Activated CD4-positive, CD25-positive, alpha-beta regulatory T cell treated with anti-CD3 and anti-CD28 coated beads, Interleukin-2, amount 50 U/mL, for 16 hours (primary cell): Measurements from ENCODE around the gene PRR5L.

Experiments
- DNase-seq: peaks from one replicate; pipeline ENCODE4 v3.0.0-alpha.2; 2020; ENCODE audit warnings: low read depth, low spot score

The PRR5L gene

DNA sequence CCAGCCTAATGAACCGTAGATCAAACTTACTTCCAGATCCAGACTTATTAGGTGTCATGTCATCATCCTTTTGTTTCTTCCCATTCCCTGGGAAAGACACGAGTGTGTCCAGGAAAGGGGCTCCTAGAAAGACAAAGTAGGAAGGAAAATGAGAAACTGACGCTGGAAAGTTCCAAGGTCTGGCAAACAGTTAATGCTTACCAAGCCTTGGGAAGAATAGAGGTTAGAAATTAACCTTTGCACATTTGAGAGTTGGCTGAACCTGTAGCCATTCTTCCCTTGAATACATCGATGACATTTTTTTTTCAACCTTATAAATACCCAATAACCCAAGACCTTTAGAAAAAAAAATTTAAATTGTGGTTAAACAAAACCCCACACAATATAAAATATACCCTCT is 136.7 kb downstream of the PRR5L start:
- no peak for DNase-seq

DNA sequence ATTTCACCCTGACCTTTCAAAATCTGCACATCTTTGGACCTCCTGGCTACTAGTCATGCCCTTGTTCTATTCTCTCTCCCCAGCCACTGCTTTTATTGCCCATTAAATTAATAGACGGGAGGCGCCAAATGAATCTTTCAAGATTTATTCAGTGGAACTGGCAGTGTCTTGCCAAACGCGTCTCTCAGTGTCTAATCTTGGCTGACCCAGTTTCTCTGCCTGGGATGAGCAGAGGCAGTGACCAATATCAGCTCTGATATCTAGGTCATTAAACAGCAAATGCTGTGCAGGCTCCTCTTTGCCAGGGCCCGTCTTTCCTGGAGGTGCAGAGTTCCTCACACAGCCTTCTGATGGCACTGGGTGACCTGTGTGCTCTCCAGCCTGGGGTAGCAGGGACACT is 140.0 kb downstream of the PRR5L start:
- no peak for DNase-seq

DNA sequence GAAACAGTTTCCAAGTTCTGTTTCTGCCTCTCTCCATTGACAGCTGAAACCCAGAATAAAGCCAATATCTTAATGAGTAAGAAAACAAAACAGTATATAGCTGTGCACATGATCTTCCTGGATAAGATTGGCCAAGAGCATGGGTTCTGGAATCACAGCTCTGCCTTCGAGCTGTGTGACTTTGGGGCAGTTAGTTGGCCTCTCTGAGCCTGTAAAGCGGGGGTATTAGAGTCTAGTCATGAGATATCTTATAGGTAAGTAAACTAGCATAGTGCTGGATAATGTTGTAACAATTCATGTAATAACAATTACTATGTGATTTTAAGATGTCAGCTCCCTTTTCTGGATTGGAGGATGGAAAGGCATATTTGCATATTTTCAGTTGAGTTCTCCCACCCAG is 140.5 kb downstream of the PRR5L start:
- DNase-seq = no peak

DNA sequence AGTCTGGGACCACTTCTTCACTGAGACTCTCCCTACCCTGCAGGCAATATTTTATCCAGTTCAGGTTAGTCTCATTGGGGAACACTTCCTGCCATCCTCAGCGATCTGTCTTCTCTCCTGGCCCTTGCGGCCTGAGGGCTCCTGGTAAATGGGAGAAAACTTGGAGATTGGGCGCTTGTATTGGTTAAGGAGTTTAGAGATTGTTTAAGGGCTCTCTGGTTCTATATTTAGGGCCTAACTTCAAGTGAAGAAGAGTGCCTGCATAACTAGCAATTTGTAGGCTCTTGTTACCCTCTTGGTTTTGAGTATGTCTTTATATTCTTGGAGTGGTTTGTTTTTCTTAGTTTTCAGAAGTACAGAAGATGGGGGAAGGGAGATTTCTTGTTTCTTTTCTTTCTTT is 141.3 kb downstream of the PRR5L start:
- DNase-seq = no peak

DNA sequence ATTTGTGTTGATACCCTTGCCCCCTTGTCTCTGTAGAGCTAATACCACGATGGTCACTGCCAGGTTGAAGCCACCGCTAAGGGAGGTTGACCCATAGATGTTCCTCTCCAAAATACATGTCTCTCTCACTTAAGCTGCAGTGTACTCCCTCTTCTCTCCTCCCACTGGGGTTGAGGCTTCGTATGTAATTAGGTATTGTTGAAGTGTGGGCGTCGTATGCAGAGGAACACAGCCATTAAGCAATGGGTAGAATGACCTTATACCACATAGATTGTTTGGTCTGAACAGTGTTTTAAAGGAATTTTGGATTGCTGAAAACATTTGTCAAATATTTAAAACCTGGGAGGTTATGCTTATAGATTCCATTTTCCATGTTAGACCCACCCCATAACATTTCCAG is 142.0 kb downstream of the PRR5L start:
- no peak for DNase-seq

DNA sequence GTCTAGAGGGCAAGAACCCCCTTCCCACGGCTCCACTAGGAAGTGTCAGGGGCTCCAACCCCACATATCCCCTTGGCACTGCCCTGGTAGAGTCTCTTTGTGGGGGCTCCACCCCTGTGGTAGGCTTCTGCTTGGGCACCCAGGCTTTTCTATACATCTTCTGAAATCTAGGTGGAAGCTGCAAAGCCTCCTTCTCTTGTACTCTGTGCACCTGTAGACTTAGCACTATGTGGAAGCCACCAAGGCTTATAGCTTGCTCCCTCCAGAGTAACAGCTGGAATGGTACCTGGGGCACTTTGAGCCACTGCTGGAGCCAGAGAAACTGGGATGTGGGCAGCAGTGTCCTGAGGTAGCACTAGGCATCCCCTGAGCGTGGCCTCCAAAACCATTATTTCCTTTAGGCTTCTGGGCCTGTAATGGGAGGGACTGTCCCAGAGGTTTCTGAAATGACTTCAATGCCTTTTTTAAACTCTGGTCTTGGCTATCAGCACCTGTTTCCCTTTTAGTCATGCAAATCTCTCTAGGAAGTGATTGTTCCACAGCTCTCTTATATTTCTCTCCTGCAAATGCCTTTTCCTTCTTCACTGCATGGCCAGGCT is 145.6 kb downstream of the PRR5L start:
- DNase-seq = no peak

DNA sequence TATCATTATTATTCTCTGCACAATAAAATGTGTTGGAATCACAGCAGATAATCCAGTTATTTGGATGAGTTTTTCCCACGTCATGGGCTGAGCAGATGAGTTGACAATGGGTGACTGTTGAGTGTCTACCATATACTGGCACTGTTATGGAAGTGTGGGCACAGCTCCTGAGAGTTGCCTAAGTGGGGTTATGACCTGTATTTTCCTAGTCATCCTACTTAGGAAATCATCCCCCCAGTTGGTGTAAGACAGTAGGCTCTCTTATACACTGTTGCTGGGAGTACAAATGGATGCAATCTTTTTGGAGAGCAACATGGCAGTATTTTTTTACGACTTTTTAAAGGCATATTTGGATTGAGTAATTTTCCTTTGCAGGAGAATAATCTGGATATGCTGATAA is 147.6 kb downstream of the PRR5L start:
- no peak for DNase-seq

DNA sequence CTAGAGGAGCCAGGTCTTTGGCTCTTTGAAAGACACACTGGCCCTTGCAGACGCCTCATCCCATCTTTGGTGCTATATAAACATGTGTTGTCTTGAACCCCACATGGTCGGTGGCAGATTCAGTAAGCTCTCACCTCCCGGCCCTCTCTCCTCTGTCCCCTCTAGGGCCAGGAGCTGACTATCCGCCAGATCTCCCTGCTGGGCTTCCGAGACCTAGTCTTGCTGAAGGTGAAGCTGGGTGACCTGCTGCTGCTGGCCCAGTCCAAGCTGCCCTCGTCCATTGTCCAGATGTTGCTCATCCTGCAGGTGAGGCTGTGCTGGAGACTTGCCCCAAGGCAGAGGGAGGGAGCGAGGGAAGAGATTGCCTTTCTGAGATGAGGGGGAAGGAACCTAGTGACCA is 150.0 kb downstream of the PRR5L start:
- DNase-seq = no peak

DNA sequence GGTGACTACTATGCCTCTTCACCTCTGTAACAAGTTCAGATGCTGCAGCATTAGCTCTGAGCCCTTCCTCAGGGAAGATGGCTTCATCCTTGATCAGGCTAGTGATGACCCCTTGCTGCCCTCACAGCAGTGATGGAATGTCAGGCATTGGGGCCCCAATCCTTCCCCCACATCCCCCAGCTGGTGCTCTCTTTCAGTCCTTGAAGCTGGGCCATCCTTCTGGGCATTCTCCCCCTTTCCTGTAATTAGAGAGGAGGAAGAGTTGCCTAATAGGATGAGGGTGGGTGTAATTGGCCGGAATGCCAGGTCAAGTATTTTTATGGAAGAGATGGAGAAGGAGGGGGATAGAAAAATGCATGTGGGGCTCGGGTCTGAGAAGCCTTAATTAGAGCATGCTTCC is 151.4 kb downstream of the PRR5L start:
- DNase-seq = no peak

DNA sequence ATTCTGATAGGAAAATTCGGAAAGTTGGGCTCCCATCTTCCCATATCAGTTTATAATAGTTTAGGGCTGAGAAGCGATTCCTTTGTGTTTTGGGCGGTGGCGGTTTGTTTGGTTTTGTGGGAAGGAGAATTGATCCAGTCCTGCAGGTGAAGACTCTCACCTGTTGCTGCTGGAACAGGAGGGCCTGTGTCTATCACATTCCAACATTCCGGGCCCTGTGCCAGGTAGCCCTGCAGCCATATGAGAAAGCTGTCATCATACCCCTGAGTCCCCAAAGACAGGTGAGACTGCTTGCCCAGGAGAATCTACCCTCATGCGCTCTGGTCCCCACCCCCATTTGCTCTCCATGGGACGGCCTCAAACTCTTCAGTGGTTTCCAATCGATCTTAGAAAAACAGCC is 151.9 kb downstream of the PRR5L start:
- DNase-seq = no peak

DNA sequence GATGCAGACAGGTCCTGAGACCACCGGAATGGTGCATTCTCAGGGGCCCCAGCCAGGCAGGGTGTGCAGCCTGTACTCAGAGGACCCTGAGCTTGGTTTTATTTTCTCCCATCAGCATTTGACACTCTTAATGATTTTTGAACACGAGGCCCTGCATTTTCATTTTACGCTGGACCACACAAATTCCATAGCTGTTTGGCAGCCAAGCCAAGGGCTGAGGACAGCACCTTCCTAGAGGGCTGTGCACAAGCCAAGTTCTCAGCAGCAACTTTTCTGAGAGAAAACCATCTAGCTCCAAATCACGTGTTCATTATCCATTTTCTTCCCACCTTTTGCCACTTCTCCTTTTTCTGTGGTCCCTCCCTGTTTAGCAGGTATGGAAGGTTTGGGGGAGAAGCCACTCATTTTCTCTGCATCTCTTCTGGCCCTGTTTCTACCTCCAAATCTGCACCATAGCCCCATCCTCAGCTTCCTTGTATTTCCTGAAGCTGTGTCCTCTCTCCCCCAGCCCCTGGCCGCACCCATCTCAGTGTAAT is 153.5 kb downstream of the PRR5L start:
- DNase-seq = no peak

DNA sequence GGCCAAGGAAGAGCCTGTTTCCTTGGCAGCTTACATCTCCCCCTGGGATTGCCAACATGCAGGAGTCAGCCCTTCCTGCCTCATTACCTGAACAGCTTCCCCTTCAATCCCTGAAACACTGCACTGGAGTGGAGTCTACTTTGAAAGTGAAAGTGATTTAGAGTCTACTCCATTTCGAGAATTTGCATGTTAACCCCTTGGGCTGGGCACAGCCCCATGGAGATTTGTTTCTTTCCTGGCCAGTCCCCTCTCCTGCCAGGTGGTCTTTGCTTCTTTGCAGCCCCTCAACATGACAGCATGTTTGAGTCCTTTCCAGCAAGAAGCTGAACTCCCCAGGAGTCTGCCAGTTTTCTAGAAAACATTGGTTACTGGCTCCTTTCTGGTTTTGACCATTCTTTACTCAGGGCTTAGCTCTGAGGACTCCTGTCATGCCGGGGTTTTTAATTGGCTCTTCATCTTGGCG is 154.1 kb downstream of the PRR5L start:
- no peak for DNase-seq

DNA sequence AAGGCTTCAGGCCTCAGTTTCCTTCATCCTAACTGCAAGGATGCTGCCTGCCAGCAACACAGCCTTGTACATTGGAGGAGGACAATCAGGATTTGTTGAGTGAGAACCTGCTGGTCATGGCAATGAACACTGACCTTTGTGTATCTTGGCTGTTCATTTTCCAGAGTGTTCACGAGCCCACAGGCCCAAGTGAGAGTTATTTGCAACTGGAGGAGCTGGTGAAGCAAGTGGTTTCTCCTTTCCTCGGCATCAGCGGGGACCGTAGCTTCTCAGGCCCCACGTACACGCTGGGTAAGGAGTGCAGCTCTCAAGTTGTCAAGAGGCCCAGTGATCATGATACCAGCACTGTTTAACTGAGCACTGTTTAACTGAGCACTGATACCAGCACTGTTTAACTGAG is 155.0 kb downstream of the PRR5L start:
- no peak for DNase-seq

DNA sequence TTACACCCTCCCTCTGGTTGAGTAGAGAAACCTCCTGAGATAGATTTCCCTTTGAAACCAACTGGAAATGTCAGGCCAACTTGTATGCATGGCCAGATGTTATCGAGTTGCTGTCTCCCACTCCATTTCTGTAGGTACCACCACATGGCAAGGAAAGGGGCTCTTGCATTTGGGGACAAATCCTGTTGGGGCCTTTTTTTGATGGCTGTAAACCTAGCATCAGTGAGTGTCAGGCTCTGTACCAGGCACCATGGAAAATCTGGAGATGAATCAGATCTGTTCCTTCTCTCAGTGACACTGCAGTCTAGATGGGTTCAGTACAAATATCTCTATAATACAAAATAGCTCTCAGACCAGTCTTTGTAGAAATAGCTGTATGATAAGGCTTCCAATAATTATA is 155.6 kb downstream of the PRR5L start:
- DNase-seq = no peak

DNA sequence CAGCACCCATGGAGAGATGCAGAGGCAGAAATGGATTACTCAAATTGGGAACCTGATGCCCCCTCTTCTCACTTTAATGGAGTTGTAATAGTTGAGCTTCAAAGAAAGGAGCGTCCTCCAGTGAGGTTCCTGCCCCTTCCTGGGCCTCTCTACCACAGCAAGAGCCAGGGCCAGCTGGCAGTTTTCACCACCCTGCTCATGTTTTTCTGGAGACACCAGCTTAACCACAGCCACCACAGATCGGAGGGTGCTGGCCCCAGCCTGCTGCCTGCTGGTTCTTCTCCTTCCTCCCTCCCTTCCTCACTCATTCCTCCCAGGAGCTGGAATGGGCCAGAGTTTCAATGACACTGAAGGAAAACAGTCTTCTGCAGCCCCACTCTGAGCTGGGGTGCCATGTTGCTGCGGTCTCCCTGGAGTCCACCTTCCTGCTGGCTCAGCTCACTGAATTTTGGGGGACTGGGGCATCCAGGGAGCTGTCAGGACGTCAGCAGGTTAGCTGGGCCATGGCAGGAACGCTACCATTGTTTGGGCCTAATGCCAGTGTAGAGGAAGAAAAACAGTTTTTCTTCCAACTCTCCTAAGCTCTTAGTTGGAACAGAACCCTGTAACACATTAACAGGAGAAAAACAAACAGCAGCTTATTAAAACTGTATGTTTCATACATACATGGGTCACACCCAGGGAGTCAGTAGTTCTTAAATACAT is 156.3 kb downstream of the PRR5L start:
- DNase-seq = no peak

DNA sequence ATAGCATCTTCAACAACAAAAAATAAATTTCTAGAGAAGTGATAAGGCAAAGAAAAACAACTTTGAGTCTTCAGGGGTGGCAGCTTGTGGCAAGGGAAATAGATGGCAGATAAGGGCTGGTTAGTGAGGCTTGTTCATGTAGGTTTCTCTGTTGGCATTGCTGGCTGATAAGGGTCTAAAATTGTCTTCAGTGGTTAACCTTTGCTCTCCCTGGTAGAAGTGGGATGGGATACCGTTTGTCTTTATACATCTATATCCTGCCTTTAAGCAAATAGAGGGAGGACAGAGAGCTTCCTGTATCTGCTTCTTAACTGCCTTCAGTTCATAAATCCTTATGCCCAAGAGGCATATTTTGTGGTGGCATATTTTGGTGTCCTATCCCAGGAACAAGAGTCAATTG is 156.9 kb downstream of the PRR5L start:
- DNase-seq = no peak

DNA sequence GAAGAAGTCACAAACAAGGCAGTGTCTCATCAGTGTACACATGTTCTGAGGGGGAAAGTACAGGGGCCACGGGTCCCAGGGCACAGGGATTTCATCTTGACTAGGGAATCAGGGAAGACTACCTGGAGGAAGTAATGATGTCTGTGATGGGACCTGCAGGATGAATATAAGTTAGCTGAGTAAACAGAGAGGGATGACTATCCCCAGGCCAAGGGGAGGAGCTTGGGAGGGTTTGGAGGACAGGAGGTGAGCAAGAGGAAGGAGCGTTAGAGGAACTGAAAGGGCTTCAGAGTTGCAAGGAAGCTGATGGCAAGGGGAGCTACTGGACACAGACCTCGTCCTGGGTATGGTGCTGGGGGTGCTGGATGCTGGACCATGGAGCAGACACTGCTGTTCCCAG is 157.6 kb downstream of the PRR5L start:
- DNase-seq = no peak

DNA sequence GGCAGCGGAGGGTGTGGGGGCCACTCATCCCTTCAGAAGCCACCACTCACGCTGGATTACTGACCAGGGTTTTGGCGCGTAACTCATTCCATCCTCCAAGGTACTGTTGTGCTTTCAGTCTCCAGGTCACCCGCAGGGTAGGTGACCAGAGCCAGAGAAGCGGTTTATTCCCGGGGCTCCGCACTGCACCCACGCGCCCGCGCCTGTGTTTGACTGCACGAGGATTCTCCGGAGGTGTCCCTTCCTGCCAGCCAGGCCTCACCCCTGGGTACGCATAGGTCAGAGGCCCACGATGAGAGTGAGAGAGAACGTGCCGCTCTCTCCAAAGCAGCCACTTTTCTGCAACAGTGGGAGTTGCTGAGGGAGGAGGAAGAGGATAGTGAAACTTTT is 158.5 kb downstream of the PRR5L start:
- DNase-seq = no peak

DNA sequence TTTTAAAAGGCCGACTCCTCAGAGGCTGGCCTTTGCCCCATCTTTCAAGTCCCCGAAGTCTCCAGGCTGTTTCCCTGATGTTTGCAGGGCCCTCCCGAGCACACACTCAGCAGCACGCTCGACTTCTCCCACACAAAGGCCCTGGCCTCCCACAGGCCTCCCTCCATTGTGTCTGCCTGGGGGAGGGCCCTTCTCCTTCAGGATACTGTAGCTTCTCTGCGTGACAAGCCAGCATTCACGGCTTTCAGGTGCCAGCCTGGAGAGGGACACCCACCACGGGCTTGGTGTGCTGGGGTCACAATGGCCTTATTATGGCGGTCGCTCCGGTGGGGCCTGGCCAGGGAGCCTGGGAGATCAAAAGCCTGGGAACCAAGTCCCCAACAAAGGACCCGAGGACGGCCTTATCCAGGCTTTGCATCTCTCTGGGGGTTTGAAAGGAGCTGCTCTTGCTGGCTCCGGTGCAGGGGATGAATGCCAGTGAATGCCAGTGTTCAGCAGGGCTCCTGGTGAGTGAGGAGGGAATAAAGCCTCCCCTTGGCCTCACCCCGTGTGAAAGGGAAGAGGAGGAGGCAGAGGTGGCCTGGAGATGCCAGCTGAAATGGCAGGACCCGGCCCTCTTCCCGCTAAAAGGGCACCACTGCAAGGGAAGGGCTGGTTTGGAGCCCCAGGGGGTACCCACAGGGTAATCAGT is 159.0 kb downstream of the PRR5L start:
- DNase-seq = no peak

DNA sequence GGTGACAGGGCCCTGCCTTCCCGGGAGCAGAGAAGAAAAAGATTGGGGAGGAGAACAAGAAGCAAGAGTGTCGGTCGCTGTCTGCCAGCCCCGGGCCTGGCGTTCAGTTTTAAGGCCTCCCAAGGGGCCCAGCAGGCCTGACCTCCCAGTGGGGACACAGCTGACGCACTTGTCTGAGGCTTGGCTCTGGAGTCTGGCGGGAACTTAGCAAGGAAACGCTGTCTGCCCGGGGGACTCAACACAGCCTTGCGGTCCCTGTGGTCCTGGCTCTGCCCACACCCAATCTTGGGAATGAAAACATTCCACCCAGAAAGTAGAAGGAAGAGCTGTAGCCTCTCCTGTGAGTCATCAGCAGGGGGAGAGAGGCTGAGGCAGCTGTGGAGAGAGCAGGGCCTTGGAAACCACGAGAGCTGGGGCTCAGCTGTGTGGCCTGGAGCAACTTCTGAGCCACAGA is 159.6 kb downstream of the PRR5L start:
- no peak for DNase-seq

DNA sequence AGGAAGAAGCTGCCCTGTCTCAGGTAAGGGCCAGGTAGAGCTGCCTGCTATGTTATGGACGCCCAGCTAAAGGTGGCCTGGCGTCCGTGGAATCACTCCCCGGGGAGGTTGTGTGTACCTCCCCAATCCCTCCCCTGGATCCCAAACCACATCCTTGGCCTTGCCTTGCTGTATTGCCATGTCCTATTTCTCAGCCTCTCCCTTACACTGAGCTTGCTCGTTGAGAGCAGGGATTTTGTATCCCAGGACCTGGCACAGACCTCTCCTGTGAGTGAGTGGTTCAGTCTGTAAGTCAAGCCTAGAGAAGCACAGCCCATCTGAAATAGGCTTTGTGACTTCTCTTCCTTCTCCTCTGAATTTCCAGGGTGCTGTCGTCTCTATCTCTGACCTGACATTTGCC is 160.1 kb downstream of the PRR5L start:
- DNase-seq = no peak

DNA sequence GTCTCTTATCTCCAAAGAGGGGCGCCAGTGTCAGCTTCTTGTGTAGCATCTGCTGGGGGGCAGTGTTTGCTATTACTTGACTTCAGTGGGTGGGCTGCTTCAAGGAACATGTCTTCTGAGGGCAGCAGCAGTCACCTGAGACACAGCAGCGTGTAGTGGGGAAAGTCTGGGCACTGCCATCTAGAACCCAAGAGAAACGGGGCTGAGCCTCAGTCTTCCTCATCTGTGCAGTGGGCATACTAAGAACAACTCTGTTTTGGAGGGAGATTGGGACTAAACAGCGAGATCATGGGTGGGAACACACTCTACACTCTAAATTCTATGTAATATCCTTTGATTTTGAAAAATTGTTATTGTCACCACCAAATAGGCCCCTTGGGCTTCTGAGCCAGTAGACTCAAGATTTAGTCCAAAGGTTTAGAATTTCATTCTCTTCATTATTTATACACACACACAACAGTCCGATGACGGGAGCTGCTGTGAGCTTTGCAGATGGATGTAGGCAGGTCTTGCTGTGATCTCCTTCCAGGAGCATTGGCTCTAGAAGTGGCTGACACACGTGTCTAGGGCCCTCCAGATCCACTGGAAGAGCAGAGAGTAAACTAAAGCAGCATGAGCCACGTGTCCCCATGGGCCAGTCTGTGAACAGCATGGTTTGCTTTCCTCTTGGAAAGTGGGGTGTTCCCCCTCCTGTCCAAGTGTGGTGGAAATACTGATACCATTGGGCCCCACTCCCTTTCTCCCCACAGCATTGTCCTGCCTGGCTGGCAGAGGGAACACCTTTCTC is 162.2 kb downstream of the PRR5L start:
- DNase-seq = no peak
